ENCODE data around the gene AKR1B15. TPM values are rescaled to one million over a fixed set of nuclear protein-coding genes. Genes with fewer than 3 reads are reported as not detected.
"Not testable (repeated sequence)": the region's sequence is repeated elsewhere in the genome, so short reads cannot be mapped to it uniquely, and the experiment has no call there.

Gene AKR1B15
- not detected in 2 replicates for total RNA-seq (2014; rRNA removed; shearing (Covaris generic))

- DNase-seq (ENCODE audit: low read depth) = peak; percentile 73
These were observed at the start of gene AKR1B15 for GRCh38 chr7:134548877-134549276. Gene AKR1B15, plus strand, starts transcription at chr7:134549110. Its CDS starts 15,510 bp downstream, at chr7:134564620.

GRCh38 chr7:134500406-134500805 lies 48.5 kb upstream of the AKR1B15 start:
- no peak for DNase-seq (ENCODE audit: low read depth)

- no peak for DNase-seq (ENCODE audit: low read depth)
These were observed 47.9 kb upstream of the AKR1B15 start for GRCh38 chr7:134500982-134501381.

- no peak for DNase-seq (ENCODE audit: low read depth)
These were observed 46.2 kb upstream of the AKR1B15 start for GRCh38 chr7:134502463-134503371.

- DNase-seq (ENCODE audit: low read depth) = peak; percentile 12
These were observed 44.2 kb upstream of the AKR1B15 start for GRCh38 chr7:134504660-134505164.

- no peak for DNase-seq (ENCODE audit: low read depth)
These were observed 43.1 kb upstream of the AKR1B15 start for GRCh38 chr7:134505856-134506255.

GRCh38 chr7:134509010-134509409 lies 39.9 kb upstream of the AKR1B15 start:
- DNase-seq (ENCODE audit: low read depth) = no peak

GRCh38 chr7:134510646-134511045 lies 38.3 kb upstream of the AKR1B15 start:
- DNase-seq (ENCODE audit: low read depth) = no peak

GRCh38 chr7:134512271-134512670 lies 36.6 kb upstream of the AKR1B15 start:
- peak; percentile 21 for DNase-seq (ENCODE audit: low read depth)

- DNase-seq (ENCODE audit: low read depth) = peak; percentile 70
These were observed 35.6 kb upstream of the AKR1B15 start for GRCh38 chr7:134513169-134513752.

GRCh38 chr7:134514106-134514505 lies 34.8 kb upstream of the AKR1B15 start:
- no peak for DNase-seq (ENCODE audit: low read depth)

- peak; percentile 83 for DNase-seq (ENCODE audit: low read depth)
These were observed 34.2 kb upstream of the AKR1B15 start for GRCh38 chr7:134514663-134515062.

GRCh38 chr7:134515569-134516468 lies 33.1 kb upstream of the AKR1B15 start:
- peak; percentile 95 for DNase-seq (ENCODE audit: low read depth)

- no peak for DNase-seq (ENCODE audit: low read depth)
These were observed 28.8 kb upstream of the AKR1B15 start for GRCh38 chr7:134520130-134520529.

- DNase-seq (ENCODE audit: low read depth) = no peak
These were observed 26.3 kb upstream of the AKR1B15 start for GRCh38 chr7:134522601-134523000.

- not testable (repeated sequence) for DNase-seq (ENCODE audit: low read depth)
These were observed 23.5 kb upstream of the AKR1B15 start for GRCh38 chr7:134525449-134525848.

GRCh38 chr7:134526552-134527248 lies 22.2 kb upstream of the AKR1B15 start:
- DNase-seq (ENCODE audit: low read depth) = not testable (repeated sequence)

GRCh38 chr7:134527979-134528371 lies 20.9 kb upstream of the AKR1B15 start:
- peak; percentile 66 for DNase-seq (ENCODE audit: low read depth)

GRCh38 chr7:134528749-134529148 lies 20.2 kb upstream of the AKR1B15 start:
- no peak for DNase-seq (ENCODE audit: low read depth)

GRCh38 chr7:134530460-134530859 lies 18.4 kb upstream of the AKR1B15 start:
- DNase-seq (ENCODE audit: low read depth) = no peak

Measured in Daoy (cell line).